K562 (cell line): Measurements from ENCODE around the gene OSBPL3. TPM values are rescaled to one million over a fixed set of nuclear protein-coding genes. Genes with fewer than 3 reads are reported as not detected.

ENCODE experiments used
- BACH1 ChIP-seq: fragments of 200-800 bp; sonication (Bioruptor generic); IDR thresholded peaks from 2 replicates; pipeline ENCODE4 v1.6.1; 2016; ENCODE audit warnings: missing genetic modification characterization, missing compliant biosample characterization
- BRF1 ChIP-seq: IDR thresholded peaks from 3 replicates; pipeline ENCODE4 v1.6.1; 2011; ENCODE audit warnings: borderline replicate concordance, mild to moderate bottlenecking; ENCODE audit not compliant: insufficient read length; ENCODE audit errors: extremely low read depth
- DPF2 ChIP-seq: fragments of 450-650 bp; IDR thresholded peaks from 2 replicates; pipeline ENCODE4 v1.6.1; 2016
- ELF2 ChIP-seq: fragments of 250-450 bp; sonication (Bioruptor Pico); IDR thresholded peaks from 2 replicates; pipeline ENCODE4 v1.5.0; 2021; ENCODE audit warnings: mild to moderate bottlenecking
- FOXM1 ChIP-seq, 2 experiments: fragments of 450-650 bp in 1 of 2; sonication (generic) in 1 of 2; formaldehyde crosslinking in 1 of 2; IDR thresholded peaks; 2 replicates each; pipeline versions ENCODE4 v1.6.1 to v1.9.0; 2017 to 2022; ENCODE audit warnings: low read depth in 2 of 2, mild to moderate bottlenecking in 2 of 2, missing genetic modification reagents in 1 of 2, moderate library complexity in 1 of 2
- GATA2 ChIP-seq: sonication (generic); formaldehyde crosslinking; IDR thresholded peaks from 2 replicates; pipeline ENCODE4 v1.4.0; 2020; ENCODE audit warnings: mild to moderate bottlenecking, missing genetic modification reagents
- KAT7 ChIP-seq: sonication (generic); formaldehyde crosslinking; IDR thresholded peaks from 2 replicates; pipeline ENCODE4 v1.8.0; 2022; ENCODE audit warnings: missing genetic modification reagents, mild to moderate bottlenecking, borderline replicate concordance
- MNT ChIP-seq, 2 experiments: fragments of 450-650 bp; conservative IDR thresholded peaks; 2 replicates each; pipeline ENCODE4 v1.6.1; 2017; ENCODE audit warnings: mild to moderate bottlenecking in 2 of 2, moderate library complexity in 2 of 2
- OTX1 ChIP-seq: fragments of 450-650 bp; formaldehyde crosslinking; IDR thresholded peaks from 2 replicates; pipeline ENCODE4 v1.4.0; 2022; ENCODE audit warnings: mild to moderate bottlenecking
- PHF20 ChIP-seq: fragments of 450-650 bp; IDR thresholded peaks from 2 replicates; pipeline ENCODE4 v1.6.1; 2018; ENCODE audit not compliant: partially characterized antibody
- POLR2H ChIP-seq: IDR thresholded peaks from 2 replicates; pipeline ENCODE4 v1.6.1; 2016; ENCODE audit warnings: missing genetic modification characterization, low read depth, mild to moderate bottlenecking, control low read depth, missing compliant biosample characterization, moderate library complexity
- POU5F1 ChIP-seq: fragments of 150-350 bp; IDR thresholded peaks from 2 replicates; pipeline ENCODE4 v1.6.1; 2014; ENCODE audit warnings: borderline replicate concordance, low read length, low read depth, mild to moderate bottlenecking; ENCODE audit not compliant: partially characterized antibody
- SIN3A ChIP-seq, 2 experiments: fragments of 150-350 bp in 1 of 2; IDR thresholded peaks; 2 replicates each; pipeline ENCODE4 v1.6.1; 2011 to 2016; ENCODE audit warnings: borderline replicate concordance in 2 of 2, low read depth in 2 of 2, low read length in 2 of 2, mild to moderate bottlenecking in 2 of 2, moderate library complexity in 2 of 2; ENCODE audit not compliant: control insufficient read depth in 1 of 2
- STAT5B ChIP-seq: fragments of 250-450 bp; sonication (Bioruptor Pico); IDR thresholded peaks from 2 replicates; pipeline ENCODE4 v1.8.0; 2021; ENCODE audit warnings: mild to moderate bottlenecking, inconsistent platforms
- ZMIZ1 ChIP-seq, 2 experiments: fragments of 150-350 bp in 1 of 2; IDR thresholded peaks; 2 replicates each; pipeline ENCODE4 v1.6.1; 2012 to 2016; ENCODE audit warnings: low read depth in 2 of 2, low read length in 2 of 2, mild to moderate bottlenecking in 1 of 2, moderate library complexity in 1 of 2
- ZNF124 ChIP-seq: sonication (generic); formaldehyde crosslinking; IDR thresholded peaks from 2 replicates; pipeline ENCODE4 v1.8.1; 2022; ENCODE audit warnings: missing genetic modification reagents
- ZNF644 ChIP-seq: fragments of 200-800 bp; sonication (Bioruptor generic); IDR thresholded peaks from 2 replicates; pipeline ENCODE4 v1.6.1; 2016; ENCODE audit warnings: low read depth, missing genetic modification characterization, missing compliant biosample characterization
- polyA plus RNA-seq, 8 experiments: library from polyadenylated mRNA; depleted of rRNA in 4 of 8; stranded (reverse) in 5 of 8; unstranded in 3 of 8; fragments of >200 nt; fragmentation: Nextera tagmentation in 2 of 8; fragmentation: Illumina TruSeq in 1 of 8; extraction: Ambion mirVana in 2 of 8; extraction: Trizol in 1 of 8; gene quantifications; 2 replicates each; pipeline versions ENCODE4 v1.2.1 to v1.2.3, GENCODE V29; 2011 to 2014; ENCODE audit warnings: inconsistent platforms in 1 of 8, missing spikeins in 1 of 8
- total RNA-seq, 7 experiments: library from RNA; depleted of rRNA in 6 of 7; stranded (reverse); fragments of >200 nt in 6 of 7; fragmentation: Illumina TruSeq in 2 of 7; extraction: Trizol in 2 of 7; gene quantifications; 2 replicates each; pipeline versions ENCODE4 v1.2.1 to v1.2.3, GENCODE V29; 2011 to 2021; ENCODE audit warnings: low replicate concordance in 1 of 7
- TF ChIP-seq, protein P1 (sequence below): fragments of 450-650 bp; IDR thresholded peaks from 2 replicates; pipeline ENCODE4 v1.6.1; 2016; ENCODE audit warnings: mild to moderate bottlenecking
- TF ChIP-seq, protein P2 (sequence below): fragments of 450-650 bp; formaldehyde crosslinking; IDR thresholded peaks from 2 replicates; pipeline ENCODE4 v1.4.0; 2022; ENCODE audit warnings: missing genetic modification characterization

Gene OSBPL3
- total and polyA plus RNA-seq, 9 of the 15 experiments (the other 6 are each of a cell fraction or from before 2014, with no cell fraction given): 4.8 to 37.2 (median 26.5) TPM

GRCh38 chr7:24907311-24907886 is 72.6 kb downstream of the OSBPL3 start (continued):
- TF ChIP-seq ZMIZ1 (IDR thresholded peaks at IDR 0.05; ENCODE audit: low read depth in 2 of 2, low read length in 2 of 2) (no peak), POU5F1 (no peak), POLR2H (tag) (no peak), MNT (conservative IDR thresholded peaks at IDR 0.05) (no peak), FOXM1 (IDR thresholded peaks at IDR 0.05; ENCODE audit: low read depth) (no peak), FOXM1 (CRISPR knock-in tag; IDR thresholded peaks at IDR 0.05; ENCODE audit: low read depth) (no peak), DPF2 (peak; percentile 95), OTX1 (CRISPR knock-in tag) (no peak), BACH1 (tag) (no peak), PHF20 (no peak), ZNF124 (CRISPR knock-in tag) (no peak), ELF2 (CRISPR knock-in tag) (no peak), STAT5B (CRISPR knock-in tag) (no peak), BRF1 (no peak), ZNF644 (tag) (no peak), SIN3A (IDR thresholded peaks at IDR 0.05; ENCODE audit: borderline replicate concordance in 2 of 2, control insufficient read depth in 1 of 2, low read depth in 2 of 2, low read length in 2 of 2) (no peak), GATA2 (CRISPR knock-in tag) (no peak), KAT7 (no peak)
- TF ChIP-seq, protein P1, sequence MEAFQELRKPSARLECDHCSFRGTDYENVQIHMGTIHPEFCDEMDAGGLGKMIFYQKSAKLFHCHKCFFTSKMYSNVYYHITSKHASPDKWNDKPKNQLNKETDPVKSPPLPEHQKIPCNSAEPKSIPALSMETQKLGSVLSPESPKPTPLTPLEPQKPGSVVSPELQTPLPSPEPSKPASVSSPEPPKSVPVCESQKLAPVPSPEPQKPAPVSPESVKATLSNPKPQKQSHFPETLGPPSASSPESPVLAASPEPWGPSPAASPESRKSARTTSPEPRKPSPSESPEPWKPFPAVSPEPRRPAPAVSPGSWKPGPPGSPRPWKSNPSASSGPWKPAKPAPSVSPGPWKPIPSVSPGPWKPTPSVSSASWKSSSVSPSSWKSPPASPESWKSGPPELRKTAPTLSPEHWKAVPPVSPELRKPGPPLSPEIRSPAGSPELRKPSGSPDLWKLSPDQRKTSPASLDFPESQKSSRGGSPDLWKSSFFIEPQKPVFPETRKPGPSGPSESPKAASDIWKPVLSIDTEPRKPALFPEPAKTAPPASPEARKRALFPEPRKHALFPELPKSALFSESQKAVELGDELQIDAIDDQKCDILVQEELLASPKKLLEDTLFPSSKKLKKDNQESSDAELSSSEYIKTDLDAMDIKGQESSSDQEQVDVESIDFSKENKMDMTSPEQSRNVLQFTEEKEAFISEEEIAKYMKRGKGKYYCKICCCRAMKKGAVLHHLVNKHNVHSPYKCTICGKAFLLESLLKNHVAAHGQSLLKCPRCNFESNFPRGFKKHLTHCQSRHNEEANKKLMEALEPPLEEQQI: no peak
- TF ChIP-seq, protein P2, sequence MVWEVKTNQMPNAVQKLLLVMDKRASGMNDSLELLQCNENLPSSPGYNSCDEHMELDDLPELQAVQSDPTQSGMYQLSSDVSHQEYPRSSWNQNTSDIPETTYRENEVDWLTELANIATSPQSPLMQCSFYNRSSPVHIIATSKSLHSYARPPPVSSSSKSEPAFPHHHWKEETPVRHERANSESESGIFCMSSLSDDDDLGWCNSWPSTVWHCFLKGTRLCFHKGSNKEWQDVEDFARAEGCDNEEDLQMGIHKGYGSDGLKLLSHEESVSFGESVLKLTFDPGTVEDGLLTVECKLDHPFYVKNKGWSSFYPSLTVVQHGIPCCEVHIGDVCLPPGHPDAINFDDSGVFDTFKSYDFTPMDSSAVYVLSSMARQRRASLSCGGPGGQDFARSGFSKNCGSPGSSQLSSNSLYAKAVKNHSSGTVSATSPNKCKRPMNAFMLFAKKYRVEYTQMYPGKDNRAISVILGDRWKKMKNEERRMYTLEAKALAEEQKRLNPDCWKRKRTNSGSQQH (CRISPR knock-in tag): no peak
